Breast epithelium (tissue), 4 donors: Measurements from ENCODE around the gene PDCD2L. TPM values are rescaled to one million over a fixed set of nuclear protein-coding genes. Genes with fewer than 3 reads are reported as not detected.

Experiments
- DNase-seq, 2 donors: peaks; one replicate each; pipeline ENCODE4 v3.0.0-alpha.2; 2019; ENCODE audit warnings: low spot score in 2 of 2
- H3K27ac ChIP-seq, 2 donors: fragments of 200-600 bp; sonication (generic) in 1 of 2; one replicate each; pipeline ENCODE4 v1.5.1; 2016 to 2019; ENCODE audit warnings: mild to moderate bottlenecking in 1 of 2
- H3K27me3 ChIP-seq, 2 donors: fragments of 200-600 bp; sonication (generic) in 1 of 2; one replicate each; pipeline versions ENCODE4 v1.5.1 to v1.6.0; 2017 to 2019; ENCODE audit warnings: control low read depth in 1 of 2, mild to moderate bottlenecking in 1 of 2
- H3K36me3 ChIP-seq: fragments of 200-600 bp; one replicate; pipeline ENCODE4 v1.5.1; 2019
- H3K4me1 ChIP-seq, 2 donors: fragments of 200-600 bp; sonication (generic); one replicate each; pipeline ENCODE4 v1.5.1; 2016 to 2019; ENCODE audit warnings: control low read depth in 1 of 2
- H3K4me3 ChIP-seq, 3 donors: fragments of 200-600 bp; sonication (generic); 1 replicate in 2 of 3; 2 replicates in 1 of 3; pipeline ENCODE4 v1.5.1; 2016 to 2019; ENCODE audit warnings: mild to moderate bottlenecking in 3 of 3, moderate library complexity in 2 of 3
- H3K9me3 ChIP-seq, 2 donors: fragments of 200-600 bp; sonication (generic) in 1 of 2; one replicate each; pipeline ENCODE4 v1.5.1; 2016 to 2019; ENCODE audit warnings: control low read depth in 1 of 2
- CTCF ChIP-seq, 3 donors: fragments of 450-650 bp; IDR thresholded peaks; one replicate each; pipeline ENCODE4 v1.5.1; 2016 to 2017; ENCODE audit warnings: antibody characterized with exemption in 3 of 3, mild to moderate bottlenecking in 3 of 3, moderate library complexity in 3 of 3
- POLR2A ChIP-seq: fragments of 450-650 bp; IDR thresholded peaks from one replicate; pipeline ENCODE4 v1.6.1; 2016; ENCODE audit warnings: antibody characterized with exemption, mild to moderate bottlenecking, moderate library complexity
- POLR2AphosphoS5 ChIP-seq, 3 donors: sonication (generic); formaldehyde crosslinking; IDR thresholded peaks; one replicate each; pipeline ENCODE4 v1.6.1; 2017; ENCODE audit warnings: antibody characterized with exemption in 3 of 3
- intact Hi-C: fragments of 100-400 bp; cut with DNase I; formaldehyde crosslinking; loops from one replicate; pipeline ENCODE4 v1.15.1; 2023; ENCODE audit warnings: low total_unique reads
- total RNA-seq, 3 donors: library from RNA; depleted of rRNA; stranded (reverse); fragments of >200 nt; gene quantifications; one replicate each; pipeline ENCODE4 v1.1.0, GENCODE V29; 2016

Gene PDCD2L
- 10 to 100 TPM in 2 of 3 donors, 1 to 10 TPM in 1; 7.8 to 15.7 (median 10.9) TPM for total RNA-seq

- Histone ChIP-seq H3K9me3 (no peaks in the 10 kb centered on the region), H3K36me3 (peaks cover under 1% of the 10 kb centered on the region), H3K27me3 (no peaks in the 10 kb centered on the region), H3K4me1 (no peaks in the 10 kb centered on the region), H3K4me3 (peak within 1 kb of the TSS; percentile 78 to 97 (median 84)), H3K27ac (peak within 1 kb of the TSS; percentile 44 to 45)
- intact Hi-C loops = no loop called here
- TF ChIP-seq POLR2AphosphoS5 (IDR thresholded peaks at IDR 0.05) (peak in 2 of 3 donors; percentile 30 to 55), POLR2A (no peak)
- peak; percentile 75 to 86 for DNase-seq
Observed at GRCh38 chr19:34404109-34404909, at the start of gene PDCD2L. TSS of gene PDCD2L (plus strand) at chr19:34404399. CDS start at chr19:34404431, 32 bp downstream.

- no peak for DNase-seq
- intact Hi-C loops = no loop called here
Observed at GRCh38 chr19:34355201-34355600, 49.0 kb upstream of the PDCD2L start.

GRCh38 chr19:34356875-34357274 is 47.3 kb upstream of the PDCD2L start:
- Histone ChIP-seq H3K4me1 (no peaks in the 10 kb centered on the region), H3K27me3 (no peaks in the 10 kb centered on the region), H3K4me3 (no peak overlapping the region), H3K27ac (no peak overlapping the region), H3K36me3 (no peaks in the 10 kb centered on the region), H3K9me3 (no peaks in the 10 kb centered on the region)
- no peak for TF ChIP-seq POLR2AphosphoS5 (IDR thresholded peaks at IDR 0.05)
- DNase-seq = no peak
- intact Hi-C loops = no loop called here

More at GRCh38 chr19:34355201-34355600, 49.0 kb upstream of the PDCD2L start:
- no peak overlapping the region for H3K27ac ChIP-seq
- no peaks in the 10 kb centered on the region for H3K27me3 ChIP-seq
- H3K4me1 ChIP-seq = no peaks in the 10 kb centered on the region
- H3K4me3 ChIP-seq = no peak overlapping the region
- H3K9me3 ChIP-seq = no peaks in the 10 kb centered on the region
- H3K36me3 ChIP-seq = no peaks in the 10 kb centered on the region
- TF ChIP-seq POLR2AphosphoS5 (IDR thresholded peaks at IDR 0.05) (no peak), POLR2A (no peak)

- TF ChIP-seq CTCF (IDR thresholded peaks at IDR 0.05) (no peak), POLR2A (no peak)
- intact Hi-C loops = no loop called here
Observed at GRCh38 chr19:34357431-34357830, 46.8 kb upstream of the PDCD2L start.

GRCh38 chr19:34359140-34359953 is 44.9 kb upstream of the PDCD2L start:
- peak overlapping the region; percentile 79 to 86 for H3K27ac ChIP-seq
- DNase-seq = peak; percentile 92 to 93
- intact Hi-C loops = no loop called here
- TF ChIP-seq CTCF (IDR thresholded peaks at IDR 0.05) = peak in 2 of 3 donors; percentile 19 to 31
- TF ChIP-seq POLR2AphosphoS5 (IDR thresholded peaks at IDR 0.05) = peak; percentile 6 to 65 (median 51)
- peak; percentile 50 for TF ChIP-seq POLR2A
- H3K27me3 ChIP-seq = no peaks in the 10 kb centered on the region
- peak overlapping the region; percentile 39 to 73 (median 59) for H3K4me3 ChIP-seq
- H3K36me3 ChIP-seq = no peaks in the 10 kb centered on the region
- H3K4me1 ChIP-seq = no peaks in the 10 kb centered on the region
- H3K9me3 ChIP-seq = no peaks in the 10 kb centered on the region

More at GRCh38 chr19:34357431-34357830, 46.8 kb upstream of the PDCD2L start:
- H3K4me3 ChIP-seq = no peak overlapping the region
- no peaks in the 10 kb centered on the region for H3K9me3 ChIP-seq
- DNase-seq = no peak
- H3K4me1 ChIP-seq = no peaks in the 10 kb centered on the region
- H3K27me3 ChIP-seq = no peaks in the 10 kb centered on the region
- no peaks in the 10 kb centered on the region for H3K36me3 ChIP-seq
- no peak overlapping the region for H3K27ac ChIP-seq

GRCh38 chr19:34359954-34360315 is 44.3 kb upstream of the PDCD2L start:
- DNase-seq = no peak
- no peak for TF ChIP-seq POLR2AphosphoS5 (IDR thresholded peaks at IDR 0.05)
- no peak for TF ChIP-seq CTCF (IDR thresholded peaks at IDR 0.05)
- no peak for TF ChIP-seq POLR2A
- H3K27me3 ChIP-seq = no peaks in the 10 kb centered on the region
- peak overlapping the region; percentile 79 to 86 for H3K27ac ChIP-seq
- H3K4me1 ChIP-seq = no peaks in the 10 kb centered on the region
- peak overlapping the region in 2 of 3 donors; percentile 59 to 73 for H3K4me3 ChIP-seq
- intact Hi-C loops = no loop called here
- H3K36me3 ChIP-seq = no peaks in the 10 kb centered on the region
- no peaks in the 10 kb centered on the region for H3K9me3 ChIP-seq
